CD14-positive monocyte (primary cell): Measurements from ENCODE around the gene PLCG1. TPM values are rescaled to one million over a fixed set of nuclear protein-coding genes. Genes with fewer than 3 reads are reported as not detected.
A peak's percentile ranks its signal among the peaks of the same experiment; 100 is the strongest.

Experiments
- DNase-seq, 3 donors: peaks; one replicate each; pipeline ENCODE4 v3.0.0-alpha.2; 2011 to 2022
- H2AFZ ChIP-seq: 2 replicates; pipeline ENCODE4 v1.6.0; 2012; ENCODE audit warnings: mild to moderate bottlenecking, low read depth, low read length, inconsistent platforms; ENCODE audit not compliant: insufficient read depth, poor library complexity, severe bottlenecking
- H3K27ac ChIP-seq, 2 donors: 1 replicate in 1 of 2; 2 replicates in 1 of 2; pipeline ENCODE4 v1.5.1; 2012 to 2013; ENCODE audit warnings: low read length in 2 of 2, control low read depth in 1 of 2, inconsistent platforms in 1 of 2, low read depth in 1 of 2, mild to moderate bottlenecking in 1 of 2
- H3K27me3 ChIP-seq, 2 donors: one replicate each; pipeline versions ENCODE4 v1.6.0 to v1.6.1; 2011 to 2013; ENCODE audit warnings: low read length in 2 of 2; ENCODE audit not compliant: control insufficient read depth in 2 of 2, insufficient read depth in 2 of 2
- H3K36me3 ChIP-seq, 2 donors: replicated peaks in 1 of 2; 1 replicate in 1 of 2; 2 replicates in 1 of 2; pipeline versions ENCODE4 v1.5.1 to v1.6.1; 2012 to 2013; ENCODE audit warnings: low read length in 2 of 2, control low read depth in 1 of 2, inconsistent platforms in 1 of 2, mild to moderate bottlenecking in 1 of 2; ENCODE audit not compliant: insufficient read depth in 2 of 2, control insufficient read depth in 1 of 2
- H3K4me1 ChIP-seq, 2 donors: 1 replicate in 1 of 2; 2 replicates in 1 of 2; pipeline versions ENCODE4 v1.5.1 to v1.6.1; 2012 to 2013; ENCODE audit warnings: low read length in 2 of 2, control low read depth in 1 of 2, inconsistent platforms in 1 of 2, mild to moderate bottlenecking in 1 of 2, moderate library complexity in 1 of 2; ENCODE audit not compliant: insufficient read depth in 2 of 2, control insufficient read depth in 1 of 2
- H3K4me2 ChIP-seq: replicated peaks from 2 replicates; pipeline ENCODE3; 2012; ENCODE audit warnings: low read length, moderate library complexity, mild to moderate bottlenecking; ENCODE audit not compliant: poor library complexity, severe bottlenecking; ENCODE audit errors: extremely low read depth
- H3K4me3 ChIP-seq, 3 experiments: fragments of 200-600 bp in 1 of 3; sonication (generic) in 1 of 3; replicated peaks in 1 of 3; 1 replicate in 2 of 3; 2 replicates in 1 of 3; pipeline ENCODE4 v1.5.1; 2011 to 2013; ENCODE audit warnings: low read length in 3 of 3, mild to moderate bottlenecking in 3 of 3, control low read depth in 2 of 3, low read depth in 2 of 3, inconsistent platforms in 1 of 3, moderate library complexity in 1 of 3
- H3K79me2 ChIP-seq: 2 replicates; pipeline ENCODE4 v1.6.0; 2012; ENCODE audit warnings: mild to moderate bottlenecking, control low read depth, inconsistent platforms, low read length, moderate library complexity; ENCODE audit not compliant: insufficient read depth
- H3K9ac ChIP-seq: 2 replicates; pipeline ENCODE4 v1.6.0; 2017; ENCODE audit warnings: low read length, mild to moderate bottlenecking; ENCODE audit not compliant: insufficient read depth, poor library complexity, severe bottlenecking
- H3K9me3 ChIP-seq, 2 donors: replicated peaks in 1 of 2; 1 replicate in 1 of 2; 2 replicates in 1 of 2; pipeline versions ENCODE4 v1.5.1 to v1.6.1; 2012 to 2013; ENCODE audit warnings: low read length in 2 of 2, control low read depth in 1 of 2; ENCODE audit not compliant: control insufficient read depth in 1 of 2, insufficient read depth in 1 of 2
- H4K20me1 ChIP-seq: 2 replicates; pipeline ENCODE4 v1.6.0; 2012; ENCODE audit warnings: mild to moderate bottlenecking, low read length, control low read depth, moderate library complexity; ENCODE audit not compliant: insufficient read depth
- H3K27ac Mint-ChIP-seq, 7 donors: one replicate each; pipeline ENCODE4 v1.8.0; 2020; ENCODE audit warnings: mild to moderate bottlenecking in 7 of 7, mixed read lengths in 7 of 7, moderate library complexity in 6 of 7, inconsistent platforms in 2 of 7
- H3K27me3 Mint-ChIP-seq, 3 donors: one replicate each; pipeline ENCODE4 v1.8.0; 2021 to 2022; ENCODE audit warnings: low read depth in 3 of 3, mild to moderate bottlenecking in 3 of 3, mixed read lengths in 3 of 3, moderate library complexity in 3 of 3, inconsistent platforms in 1 of 3
- H3K36me3 Mint-ChIP-seq, 2 donors: one replicate each; pipeline ENCODE4 v1.8.0; 2020; ENCODE audit warnings: mixed read lengths in 2 of 2, inconsistent platforms in 1 of 2, mild to moderate bottlenecking in 1 of 2
- H3K4me1 Mint-ChIP-seq: one replicate; pipeline ENCODE4 v1.8.0; 2020; ENCODE audit warnings: mild to moderate bottlenecking, mixed read lengths
- H3K4me3 Mint-ChIP-seq, 2 donors: one replicate each; pipeline ENCODE4 v1.8.0; 2020; ENCODE audit warnings: mild to moderate bottlenecking in 2 of 2, mixed read lengths in 2 of 2, moderate library complexity in 1 of 2
- H3K9me3 Mint-ChIP-seq, 7 donors: one replicate each; pipeline ENCODE4 v1.8.0; 2020 to 2022; ENCODE audit warnings: mixed read lengths in 7 of 7, mild to moderate bottlenecking in 6 of 7, moderate library complexity in 6 of 7, inconsistent platforms in 2 of 7
- CTCF ChIP-seq: fragments of 200-600 bp; IDR thresholded peaks from one replicate; pipeline ENCODE4 v1.8.0; 2022; ENCODE audit warnings: antibody characterized with exemption, mild to moderate bottlenecking
- WGBS: methylation state at CpG from one replicate; pipeline ENCODE4 v1.1.5; 2013; ENCODE audit warnings: missing lambda C conversion rate; ENCODE audit not compliant: insufficient coverage; 5-methylcytosine and 5-hydroxymethylcytosine counted together
- intact Hi-C, 2 donors: fragments of 100-400 bp; cut with micrococcal nuclease; formaldehyde crosslinking; loops; one replicate each; pipeline versions ENCODE4 v1.15.0 to v1.15.1; 2023
- polyA plus RNA-seq, 3 donors: library from polyadenylated mRNA; depleted of rRNA in 1 of 3; unstranded in 2 of 3; stranded (reverse) in 1 of 3; fragments of 300-500 nt in 2 of 3; fragments of >200 nt in 1 of 3; fragmentation: Illumina TruSeq in 2 of 3; gene quantifications; 1 replicate in 2 of 3; 2 replicates in 1 of 3; pipeline ENCODE4 v1.2.3, GENCODE V29; 2012 to 2021

Gene PLCG1
- polyA plus RNA-seq, 3 donors = 0.33 to 3.8 (median 1.0) TPM

GRCh38 chr20:41094353-41095055 lies 42.8 kb upstream of the PLCG1 start:
- H2AFZ ChIP-seq = no peak overlapping the region

More at GRCh38 chr20:41094353-41095055, 42.8 kb upstream of the PLCG1 start:
- 100% methylated on average over 2 of the region's 2 CpGs for WGBS
- no peaks in the 10 kb centered on the region for H3K27me3 ChIP-seq
- peaks cover 36% of the 10 kb centered on the region for H4K20me1 ChIP-seq
- no peak overlapping the region for H3K9ac ChIP-seq
- Mint-ChIP-seq H3K4me1 (peaks cover 2% of the 10 kb centered on the region), H3K9me3 (no peaks in the 10 kb centered on the region), H3K36me3 (peaks cover 79 to 90% of the 10 kb centered on the region in 2 donors), H3K4me3 (no peak overlapping the region), H3K27me3 (no peaks in the 10 kb centered on the region), H3K27ac (peak overlapping the region in 6 of 7 donors; percentile 7 to 81 (median 64))
- H3K9me3 ChIP-seq = no peaks in the 10 kb centered on the region
- H3K27ac ChIP-seq = peak overlapping the region in 1 of 2 donors; percentile 55
- TF ChIP-seq CTCF = no peak
- no peak overlapping the region for H3K4me3 ChIP-seq
- no peak for DNase-seq
- H3K4me1 ChIP-seq = no peaks in the 10 kb centered on the region
- no peaks in the 10 kb centered on the region for H3K79me2 ChIP-seq
- peaks cover 72 to 90% of the 10 kb centered on the region in 2 donors for H3K36me3 ChIP-seq
- no peak overlapping the region for H3K4me2 ChIP-seq
- intact Hi-C loops = loop anchor here (1.0 to 10.0 kb wide), 4 partner anchors 60 to 126 kb away; no protein-coding TSS in a partner anchor
